Measurements from ENCODE around the gene DNAJB9. TPM values are rescaled to one million over a fixed set of nuclear protein-coding genes. Genes with fewer than 3 reads are reported as not detected.

The DNAJB9 gene
- total and polyA plus RNA-seq, 2 of the 8 experiments (the other 6 are each of a cell fraction or from before 2014, with no cell fraction given): 1.8 to 9.7 TPM

- TF ChIP-seq ZNF274 (IDR thresholded peaks at IDR 0.05; ENCODE audit: borderline replicate concordance, extremely low read depth, low read length) (no peak), JUN (IDR thresholded peaks at IDR 0.05; ENCODE audit: low read depth, low read length) (no peak), USF2 (IDR thresholded peaks at IDR 0.05; ENCODE audit: low read length) (no peak)
Measured at GRCh38 chr7:108526768-108527017, 43.0 kb upstream of the DNAJB9 start (continued).
